ENCODE data around the gene OR51B6. TPM values are rescaled to one million over a fixed set of nuclear protein-coding genes. Genes with fewer than 3 reads are reported as not detected.
"Not testable (repeated sequence)": the region's sequence is repeated elsewhere in the genome, so short reads cannot be mapped to it uniquely, and the experiment has no call there.

OR51B6 gene, protein sequence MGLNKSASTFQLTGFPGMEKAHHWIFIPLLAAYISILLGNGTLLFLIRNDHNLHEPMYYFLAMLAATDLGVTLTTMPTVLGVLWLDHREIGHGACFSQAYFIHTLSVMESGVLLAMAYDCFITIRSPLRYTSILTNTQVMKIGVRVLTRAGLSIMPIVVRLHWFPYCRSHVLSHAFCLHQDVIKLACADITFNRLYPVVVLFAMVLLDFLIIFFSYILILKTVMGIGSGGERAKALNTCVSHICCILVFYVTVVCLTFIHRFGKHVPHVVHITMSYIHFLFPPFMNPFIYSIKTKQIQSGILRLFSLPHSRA
- total RNA-seq = not detected

- no peaks in the 10 kb centered on the region for H3K27me3 Mint-ChIP-seq
- H3K36me3 Mint-ChIP-seq = no peaks in the 10 kb centered on the region
- H3K4me3 Mint-ChIP-seq = no peak within 1 kb of the TSS
- no peak within 1 kb of the TSS for H3K27ac Mint-ChIP-seq
- no peak for DNase-seq
- no peaks in the 10 kb centered on the region for H3K4me1 Mint-ChIP-seq
- CTCF ChIA-PET = no interaction called here
- no peaks in the 10 kb centered on the region for H3K9me3 Mint-ChIP-seq (ENCODE audit: low read depth)
- no peak for ATAC-seq
Observed at GRCh38 chr11:5351208-5351607, at the start of gene OR51B6. Gene OR51B6, plus strand, starts transcription at chr11:5351508. Its CDS starts 0 bp downstream, at chr11:5351508.

GRCh38 chr11:5301846-5302245, 49.5 kb upstream of the OR51B6 start, which contains the start of gene OR51B4:
Gene OR51B4, minus strand, starts transcription at chr11:5301946. Its CDS starts 0 bp downstream, at chr11:5301946.
- no peak for ATAC-seq
- DNase-seq = no peak
- no peaks in the 10 kb centered on the region for H3K4me1 Mint-ChIP-seq
- CTCF ChIA-PET = no interaction called here
- H3K27me3 Mint-ChIP-seq = peaks cover 3% of the 10 kb centered on the region
- no peaks in the 10 kb centered on the region for H3K36me3 Mint-ChIP-seq
- H3K27ac Mint-ChIP-seq = no peak within 1 kb of the TSS
- no peak within 1 kb of the TSS for H3K4me3 Mint-ChIP-seq
- H3K9me3 Mint-ChIP-seq (ENCODE audit: low read depth) = no peaks in the 10 kb centered on the region

- H3K4me1 Mint-ChIP-seq = no peaks in the 10 kb centered on the region
- no peak overlapping the region for H3K27ac Mint-ChIP-seq
- CTCF ChIA-PET = no interaction called here
- H3K9me3 Mint-ChIP-seq (ENCODE audit: low read depth) = no peaks in the 10 kb centered on the region
- no peaks in the 10 kb centered on the region for H3K27me3 Mint-ChIP-seq
- H3K36me3 Mint-ChIP-seq = no peaks in the 10 kb centered on the region
- no peak for DNase-seq
- no peak for ATAC-seq
- no peak overlapping the region for H3K4me3 Mint-ChIP-seq
Observed at GRCh38 chr11:5303626-5304025, 47.7 kb upstream of the OR51B6 start.

- H3K36me3 Mint-ChIP-seq = no peaks in the 10 kb centered on the region
- ATAC-seq (no peak), DNase-seq (no peak)
- H3K9me3 Mint-ChIP-seq (ENCODE audit: low read depth) = no peaks in the 10 kb centered on the region
- H3K4me1 Mint-ChIP-seq = no peaks in the 10 kb centered on the region
- H3K4me3 Mint-ChIP-seq = no peak overlapping the region
- no peak overlapping the region for H3K27ac Mint-ChIP-seq
- no peaks in the 10 kb centered on the region for H3K27me3 Mint-ChIP-seq
- CTCF ChIA-PET = no interaction called here
Observed at GRCh38 chr11:5304046-5304445, 47.3 kb upstream of the OR51B6 start.

DNA sequence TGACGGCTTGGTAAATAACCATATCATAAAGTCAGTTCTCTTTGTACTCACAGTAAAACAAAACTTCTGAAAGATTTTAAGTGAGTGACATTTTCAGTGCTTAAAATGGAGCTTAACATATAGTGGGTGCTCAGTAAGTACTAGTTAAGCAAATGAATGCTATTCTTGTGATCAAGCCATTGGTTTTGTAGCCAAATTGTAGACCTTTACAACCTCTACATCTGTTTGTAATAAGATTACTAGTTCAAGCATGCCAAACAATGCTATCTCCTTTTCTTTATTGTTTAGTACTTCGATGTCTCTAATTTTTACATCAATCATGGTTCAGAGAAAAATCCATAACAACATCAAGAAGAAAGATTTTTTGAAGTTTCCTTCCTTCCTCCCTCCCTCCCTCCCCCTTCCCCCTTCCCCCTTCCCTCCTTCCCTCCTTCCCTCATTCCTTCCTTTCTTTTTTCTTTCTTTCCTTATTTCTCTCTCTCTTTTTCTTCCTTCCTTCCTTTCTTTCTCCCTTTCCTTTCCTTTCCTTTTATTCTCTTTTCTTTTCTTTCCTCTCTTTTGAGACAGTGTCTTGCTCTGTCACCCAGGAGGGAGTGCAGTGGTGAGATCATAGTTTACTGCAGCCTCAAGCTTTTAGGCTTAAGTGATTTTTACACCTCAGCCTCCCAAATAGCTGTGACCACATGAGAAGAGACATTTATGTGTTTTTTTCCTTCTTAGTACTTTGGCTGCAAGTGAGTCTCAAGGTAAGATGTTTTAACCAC, 43.9 kb upstream of the OR51B6 start:
- Mint-ChIP-seq H3K27me3 (no peaks in the 10 kb centered on the region), H3K4me1 (no peaks in the 10 kb centered on the region), H3K9me3 (ENCODE audit: low read depth) (no peaks in the 10 kb centered on the region), H3K4me3 (no peak overlapping the region), H3K36me3 (no peaks in the 10 kb centered on the region), H3K27ac (no peak overlapping the region)
- no peak for DNase-seq
- ATAC-seq = no peak
- CTCF ChIA-PET = no interaction called here

GRCh38 chr11:5310423-5310822, 40.9 kb upstream of the OR51B6 start:
- no peak overlapping the region for H3K4me3 Mint-ChIP-seq
- H3K27ac Mint-ChIP-seq = no peak overlapping the region
- ATAC-seq (no peak), DNase-seq (no peak)
- no peaks in the 10 kb centered on the region for H3K27me3 Mint-ChIP-seq
- no peaks in the 10 kb centered on the region for H3K9me3 Mint-ChIP-seq (ENCODE audit: low read depth)
- H3K4me1 Mint-ChIP-seq = no peaks in the 10 kb centered on the region
- CTCF ChIA-PET = no interaction called here
- H3K36me3 Mint-ChIP-seq = no peaks in the 10 kb centered on the region

DNA sequence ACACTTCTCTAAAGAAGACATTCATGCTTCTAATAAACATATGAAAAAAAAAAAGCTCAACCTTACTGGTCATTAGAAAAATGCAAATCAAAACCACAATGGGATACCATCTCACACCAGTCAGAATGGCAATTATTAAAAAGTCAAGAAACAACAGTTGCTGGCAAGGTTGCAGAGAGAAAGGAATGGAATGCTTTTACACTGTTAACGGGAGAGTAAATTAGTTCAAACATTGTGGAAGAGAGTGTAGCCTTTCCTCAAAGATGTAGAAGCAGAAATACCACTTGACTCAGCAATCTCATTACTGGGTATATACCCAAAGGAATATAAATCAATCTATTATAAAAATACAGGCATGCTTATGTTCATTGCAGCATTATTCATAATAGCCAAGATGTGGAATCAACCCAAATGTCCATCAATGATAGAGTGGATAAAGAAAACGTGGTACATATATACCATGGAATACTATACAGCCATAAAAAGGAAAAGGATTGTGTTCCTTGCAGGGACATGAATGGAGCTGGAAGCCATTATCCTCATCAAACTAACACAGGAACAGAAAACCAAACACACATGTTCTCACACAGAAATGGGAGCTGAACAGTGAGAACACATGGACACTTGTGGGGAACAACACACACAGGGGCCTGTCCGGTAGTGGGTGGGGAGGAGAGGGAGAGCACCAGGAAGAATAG, 37.8 kb upstream of the OR51B6 start:
- not testable (repeated sequence) for ATAC-seq, H3K27me3 Mint-ChIP-seq

GRCh38 chr11:5317292-5317691, 34.0 kb upstream of the OR51B6 start:
- CTCF ChIA-PET = no interaction called here
- H3K4me1 Mint-ChIP-seq = no peaks in the 10 kb centered on the region
- DNase-seq = no peak

More for the DNA sequence above, 37.8 kb upstream of the OR51B6 start:
- H3K36me3 Mint-ChIP-seq; DNase-seq; H3K9me3 Mint-ChIP-seq (ENCODE audit: low read depth); CTCF ChIA-PET; H3K4me3 Mint-ChIP-seq; H3K4me1 Mint-ChIP-seq; H3K27ac Mint-ChIP-seq: not testable (repeated sequence)

DNA sequence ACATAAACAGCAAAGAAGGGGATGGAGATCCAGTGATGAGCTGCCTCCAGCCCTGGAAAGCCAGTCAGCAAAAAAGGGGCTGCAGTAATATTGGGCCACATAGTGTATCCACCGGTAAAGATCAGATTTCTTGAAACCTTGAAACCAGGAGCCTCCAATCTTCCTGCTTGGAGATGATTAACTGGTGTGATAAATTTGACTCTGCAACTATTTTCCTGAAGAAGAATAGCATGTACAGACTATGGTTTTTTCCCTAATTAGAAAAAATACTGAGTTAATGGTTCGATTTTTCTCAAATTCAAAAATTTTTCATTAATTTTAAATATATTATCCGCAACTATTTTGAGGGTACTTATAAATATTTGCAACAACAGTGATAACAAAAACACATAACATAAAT, 27.1 kb upstream of the OR51B6 start, which contains the start of gene OR51B2:
Gene OR51B2, minus strand, starts transcription at position 101 of the 400 bp plus-strand sequence. Its CDS starts 0 bp downstream, at position 101.
- Mint-ChIP-seq H3K27ac (no peak within 1 kb of the TSS), H3K9me3 (ENCODE audit: low read depth) (no peaks in the 10 kb centered on the region)

More at GRCh38 chr11:5317292-5317691, 34.0 kb upstream of the OR51B6 start:
- H3K27ac Mint-ChIP-seq = no peak overlapping the region
- no peaks in the 10 kb centered on the region for H3K36me3 Mint-ChIP-seq
- no peak overlapping the region for H3K4me3 Mint-ChIP-seq
- ATAC-seq = no peak
- no peaks in the 10 kb centered on the region for H3K27me3 Mint-ChIP-seq
- H3K9me3 Mint-ChIP-seq (ENCODE audit: low read depth) = no peaks in the 10 kb centered on the region

DNA sequence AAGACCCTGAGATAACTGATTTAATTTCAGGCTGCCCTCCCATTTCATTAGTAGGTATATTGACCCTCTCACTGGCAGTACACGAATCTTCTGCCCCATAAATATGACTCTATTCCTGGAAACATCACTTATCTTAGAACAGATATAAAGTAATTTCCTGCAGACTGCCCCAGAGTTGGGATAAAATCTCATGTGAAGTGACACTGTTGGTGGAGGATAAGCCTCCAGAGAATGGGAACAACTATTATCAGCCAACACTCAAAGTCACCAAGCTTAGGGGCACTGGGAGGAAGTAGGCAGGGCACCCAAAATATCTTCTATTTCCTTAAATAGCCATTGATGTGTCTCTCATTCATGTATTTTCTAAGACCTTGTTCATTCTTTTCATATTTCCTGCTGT, 16.1 kb upstream of the OR51B6 start:
- H3K27ac Mint-ChIP-seq = no peak overlapping the region
- no peak for DNase-seq
- no peaks in the 10 kb centered on the region for H3K4me1 Mint-ChIP-seq
- ATAC-seq = no peak
- H3K27me3 Mint-ChIP-seq = no peaks in the 10 kb centered on the region
- no peak overlapping the region for H3K4me3 Mint-ChIP-seq
- H3K36me3 Mint-ChIP-seq = no peaks in the 10 kb centered on the region
- H3K9me3 Mint-ChIP-seq (ENCODE audit: low read depth) = no peaks in the 10 kb centered on the region
- CTCF ChIA-PET = no interaction called here

More for the DNA sequence above, 27.1 kb upstream of the OR51B6 start, which contains the start of gene OR51B2:
- Mint-ChIP-seq H3K36me3 (no peaks in the 10 kb centered on the region), H3K4me3 (no peak within 1 kb of the TSS), H3K4me1 (no peaks in the 10 kb centered on the region), H3K27me3 (no peaks in the 10 kb centered on the region)
- CTCF ChIA-PET = no interaction called here
- DNase-seq (no peak), ATAC-seq (no peak)

GRCh38 chr11:5336331-5336730, 15.0 kb upstream of the OR51B6 start:
- no peaks in the 10 kb centered on the region for H3K4me1 Mint-ChIP-seq
- H3K4me3 Mint-ChIP-seq = no peak overlapping the region
- DNase-seq (no peak), ATAC-seq (no peak)
- H3K9me3 Mint-ChIP-seq (ENCODE audit: low read depth) = no peaks in the 10 kb centered on the region
- CTCF ChIA-PET = no interaction called here
- H3K36me3 Mint-ChIP-seq = no peaks in the 10 kb centered on the region
- H3K27ac Mint-ChIP-seq = no peak overlapping the region
- no peaks in the 10 kb centered on the region for H3K27me3 Mint-ChIP-seq

- CTCF ChIA-PET, H3K4me3 Mint-ChIP-seq, DNase-seq: not testable (repeated sequence)
Observed at GRCh38 chr11:5337253-5337652, 14.1 kb upstream of the OR51B6 start.

GRCh38 chr11:5339771-5340322, 11.5 kb upstream of the OR51B6 start:
- Mint-ChIP-seq H3K4me3 (no peak overlapping the region), H3K9me3 (ENCODE audit: low read depth) (no peaks in the 10 kb centered on the region)
- no peak for ATAC-seq

More at GRCh38 chr11:5337253-5337652, 14.1 kb upstream of the OR51B6 start:
- not testable (repeated sequence) for ATAC-seq; H3K36me3 Mint-ChIP-seq; H3K9me3 Mint-ChIP-seq (ENCODE audit: low read depth); H3K27me3 Mint-ChIP-seq; H3K4me1 Mint-ChIP-seq; H3K27ac Mint-ChIP-seq

More at GRCh38 chr11:5339771-5340322, 11.5 kb upstream of the OR51B6 start:
- no peak overlapping the region for H3K27ac Mint-ChIP-seq
- CTCF ChIA-PET = no interaction called here
- DNase-seq = no peak
- no peaks in the 10 kb centered on the region for H3K36me3 Mint-ChIP-seq
- no peaks in the 10 kb centered on the region for H3K4me1 Mint-ChIP-seq
- no peaks in the 10 kb centered on the region for H3K27me3 Mint-ChIP-seq

Measured in activated CD8-positive, alpha-beta memory T cell treated with anti-CD3 and anti-CD28 coated beads, Interleukin-2, amount 10 ng/mL, durations not matched to agents 7 days and 5 days (primary cell).